GM11168 (cell line): ENCODE data around the gene IL1R2.

Experiments
- in situ Hi-C: fragments of 300-500 bp; cut with MboI; formaldehyde crosslinking; loops from one replicate; pipeline ENCODE4 v1.12.0; 2022; ENCODE audit warnings: low sequenced_read_pairs; ENCODE audit not compliant: unreplicated experiment

The IL1R2 gene

DNA sequence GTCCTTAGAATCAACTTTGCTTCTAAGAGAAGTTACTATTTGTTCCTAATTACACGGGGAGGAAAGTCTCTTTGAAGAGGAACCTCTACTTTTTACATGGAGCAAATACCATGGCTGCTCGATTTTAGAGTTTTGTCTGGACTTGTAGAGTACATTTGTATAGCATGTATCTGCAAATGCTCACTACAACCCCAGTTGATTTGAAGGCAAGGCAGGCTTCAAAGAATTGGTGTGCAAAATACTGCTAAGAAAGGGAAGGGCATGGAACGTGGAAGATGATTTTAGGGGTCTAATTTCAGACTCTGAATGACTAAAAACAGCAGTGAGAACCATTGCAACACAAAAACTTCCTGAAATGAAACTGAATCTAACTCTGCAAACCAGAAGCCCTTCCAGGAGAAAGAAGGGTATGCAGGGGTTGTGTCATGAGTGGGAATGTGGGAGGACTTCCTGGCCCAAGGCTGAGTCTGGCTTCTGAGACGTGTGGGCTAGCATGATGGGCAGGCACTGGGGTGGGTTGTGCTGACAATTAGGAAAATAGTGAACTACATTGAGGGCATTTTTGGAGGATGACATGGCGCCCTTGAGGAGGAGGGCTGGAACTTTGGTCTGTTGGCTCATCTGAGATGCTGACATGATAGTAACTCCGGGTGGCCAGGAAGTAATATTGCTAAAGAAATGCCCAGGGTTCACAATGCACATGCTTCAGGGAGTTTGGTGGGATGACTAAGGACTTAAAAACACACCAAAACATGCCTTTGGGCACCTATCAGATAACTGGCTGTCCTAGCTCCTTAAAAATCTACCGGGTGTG is 18.9 kb upstream of the IL1R2 start:
- in situ Hi-C loops = no loop called here

DNA sequence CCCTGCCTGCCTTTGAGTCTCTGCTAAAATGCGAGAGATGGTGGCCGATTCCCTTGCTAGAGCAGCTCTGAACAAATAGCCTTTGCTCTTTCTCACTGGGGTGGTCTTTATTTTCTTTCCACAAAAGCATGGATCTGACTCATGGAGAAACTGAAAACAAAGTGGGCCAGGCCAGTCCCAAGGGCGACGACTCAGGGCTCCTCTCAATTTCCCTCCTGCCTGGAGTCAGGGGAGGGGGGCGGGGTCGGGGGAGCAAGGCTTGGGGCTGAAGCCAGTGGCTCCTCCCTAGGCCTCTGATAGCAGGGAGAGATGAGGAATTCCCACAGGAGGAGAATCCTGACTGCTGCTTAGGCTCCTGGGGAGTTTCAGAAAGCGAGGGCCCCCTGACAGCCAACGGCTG is 17.1 kb upstream of the IL1R2 start:
- in situ Hi-C loops = no loop called here

DNA sequence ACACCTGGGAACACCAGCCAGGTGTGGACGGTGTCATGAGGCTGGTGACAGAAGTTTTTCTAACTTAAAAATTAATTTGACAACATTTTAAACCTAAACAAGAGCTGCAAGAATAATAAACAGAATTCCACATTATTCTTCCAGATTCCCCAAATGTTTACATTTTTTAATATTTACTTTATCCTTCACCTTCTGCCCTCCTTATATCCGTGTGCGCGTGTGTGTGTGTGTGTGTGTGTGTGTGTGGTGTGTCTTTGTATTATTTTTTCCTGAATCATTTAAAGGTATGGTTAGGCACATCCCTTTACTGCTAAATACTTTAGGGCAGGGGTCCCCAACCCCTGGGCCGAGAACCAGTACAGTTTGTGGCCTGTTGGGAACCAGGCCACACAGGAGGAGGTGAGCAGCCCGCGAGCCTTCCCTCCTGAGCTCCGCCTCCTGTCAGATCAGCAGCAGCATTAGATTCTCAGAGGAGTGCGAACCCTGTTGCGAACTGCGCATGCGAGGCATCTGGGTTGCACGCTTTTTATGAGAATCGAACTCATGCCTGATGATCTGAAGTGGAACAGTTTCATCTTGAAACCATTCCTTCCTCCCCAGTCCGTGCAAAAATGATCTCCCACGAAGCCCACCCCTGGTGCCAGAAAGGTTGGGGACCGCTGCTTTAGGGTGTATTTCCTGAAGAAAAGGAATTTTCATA is 16.4 kb upstream of the IL1R2 start:
- in situ Hi-C loops = no loop called here

DNA sequence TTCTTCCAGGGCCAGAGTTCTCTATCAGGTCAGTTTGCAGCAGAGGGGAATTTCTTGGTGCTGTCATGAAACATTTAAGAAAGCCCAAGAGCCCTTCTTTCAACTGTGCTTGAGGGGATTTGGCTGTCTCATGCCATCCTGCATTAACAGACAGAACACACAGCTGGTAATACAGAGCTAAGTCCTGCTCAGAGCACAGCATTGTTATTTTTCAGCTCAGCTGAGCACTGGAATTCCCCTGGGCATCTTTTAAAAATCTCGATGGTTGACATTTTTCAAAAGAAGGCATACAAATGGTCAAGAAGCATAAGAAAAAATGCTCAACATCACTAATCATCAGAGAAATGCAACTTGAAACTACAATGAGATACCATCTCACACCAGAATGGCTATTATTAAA is 14.9 kb upstream of the IL1R2 start:
- in situ Hi-C loops = no loop called here

DNA sequence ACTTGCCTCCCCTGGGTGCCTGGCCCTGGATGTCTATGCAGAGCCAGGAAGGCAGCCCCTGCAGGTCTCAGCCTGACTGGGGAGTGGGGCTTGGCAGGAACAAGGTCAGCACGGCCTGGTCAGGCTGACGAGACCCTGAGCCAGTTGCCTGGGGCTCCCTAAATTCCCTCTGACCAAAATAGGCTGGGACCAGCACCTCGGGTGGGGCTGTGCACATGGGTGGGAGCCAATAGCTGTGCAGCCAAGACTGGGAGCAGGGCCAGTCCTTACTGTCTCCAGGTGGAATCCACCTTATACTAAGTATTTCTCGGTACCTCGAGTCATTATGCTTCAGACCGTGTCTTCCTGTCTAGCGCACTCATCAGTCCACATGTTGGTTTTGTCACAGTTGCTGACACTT is 11.4 kb upstream of the IL1R2 start:
- in situ Hi-C loops = no loop called here

DNA sequence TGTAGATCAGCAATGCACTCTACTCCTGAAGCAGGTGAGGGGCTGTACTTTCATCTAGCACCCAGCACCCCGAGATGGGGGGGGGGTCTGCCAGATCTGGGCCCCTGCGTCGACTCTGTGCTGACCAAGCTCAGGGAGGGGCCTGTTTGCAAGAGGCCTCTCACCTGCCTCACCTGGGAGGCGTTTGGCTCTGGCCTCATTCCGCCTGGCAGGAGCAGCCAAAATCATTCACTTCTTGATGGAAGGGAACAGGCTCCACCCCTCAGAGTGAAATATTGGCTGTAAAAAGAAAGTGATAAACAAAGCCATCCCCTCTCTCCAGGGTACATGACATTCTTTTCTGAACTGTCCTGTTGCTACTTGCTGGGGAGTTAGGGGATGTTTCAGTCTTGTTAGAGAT is 10.7 kb upstream of the IL1R2 start:
- in situ Hi-C loops = no loop called here

DNA sequence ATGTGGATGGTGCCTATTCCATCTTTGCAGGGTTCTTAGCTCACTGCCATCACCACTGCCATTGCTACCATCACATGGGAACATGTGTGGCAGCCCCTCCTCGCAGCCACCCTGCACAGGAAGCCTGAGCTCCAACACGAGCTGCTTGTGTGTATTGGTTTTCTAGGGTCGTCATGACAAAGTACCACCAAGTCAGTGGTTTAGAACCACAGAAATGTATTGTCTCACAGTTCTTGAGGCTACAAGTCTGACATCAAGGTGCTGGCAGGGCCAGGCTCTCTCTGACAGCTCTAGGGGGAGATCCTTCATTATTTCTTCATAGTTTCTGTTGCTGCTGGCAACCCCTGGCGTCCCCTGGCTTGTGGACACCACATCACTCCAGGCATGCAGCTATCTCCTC is 10.3 kb upstream of the IL1R2 start:
- in situ Hi-C loops = no loop called here

DNA sequence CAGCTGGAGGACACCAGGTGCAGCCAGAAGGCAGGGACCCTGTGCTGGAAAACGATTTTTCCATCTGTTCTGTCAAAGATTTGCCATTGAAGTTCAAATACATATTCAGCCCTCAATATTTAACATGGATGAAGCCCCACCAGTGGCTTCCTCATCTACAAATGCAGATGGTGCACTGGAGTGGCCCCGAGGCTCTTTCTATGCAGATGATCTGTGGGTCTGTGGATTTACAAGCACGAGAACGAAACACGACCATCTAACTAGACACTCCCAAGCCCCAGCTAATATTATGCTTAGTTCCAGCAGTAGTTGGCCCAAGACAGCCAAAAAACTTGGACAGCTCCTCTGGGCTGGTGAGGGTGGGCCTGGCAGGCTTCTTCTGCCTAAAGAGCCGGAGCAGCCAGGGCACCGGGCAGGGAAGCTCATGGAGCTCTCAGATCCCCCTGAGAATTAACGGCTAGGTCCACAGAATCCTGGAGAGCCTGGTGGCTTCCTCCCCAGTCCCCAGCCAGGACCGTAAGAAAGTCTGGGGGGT is 9.2 kb upstream of the IL1R2 start:
- in situ Hi-C loops = no loop called here

DNA sequence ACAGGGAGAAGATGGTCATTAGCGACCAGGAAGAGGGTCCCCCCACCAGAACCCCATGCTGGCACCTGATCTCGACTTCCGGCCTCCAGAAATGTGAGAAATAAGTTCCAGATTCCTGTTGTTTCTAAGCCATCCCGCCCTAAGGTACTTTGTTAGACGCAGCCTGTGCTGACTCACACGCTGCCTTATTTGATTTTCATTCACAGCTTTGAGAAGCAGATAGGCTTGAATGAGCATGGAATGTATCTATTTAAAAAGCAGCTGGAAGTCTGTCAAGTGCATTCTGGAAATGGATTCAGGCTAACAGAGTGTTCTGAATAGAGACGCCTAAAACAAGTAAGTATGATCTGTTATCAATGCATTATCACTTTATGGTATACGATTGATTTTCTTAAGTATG is 8.3 kb upstream of the IL1R2 start:
- in situ Hi-C loops = no loop called here

DNA sequence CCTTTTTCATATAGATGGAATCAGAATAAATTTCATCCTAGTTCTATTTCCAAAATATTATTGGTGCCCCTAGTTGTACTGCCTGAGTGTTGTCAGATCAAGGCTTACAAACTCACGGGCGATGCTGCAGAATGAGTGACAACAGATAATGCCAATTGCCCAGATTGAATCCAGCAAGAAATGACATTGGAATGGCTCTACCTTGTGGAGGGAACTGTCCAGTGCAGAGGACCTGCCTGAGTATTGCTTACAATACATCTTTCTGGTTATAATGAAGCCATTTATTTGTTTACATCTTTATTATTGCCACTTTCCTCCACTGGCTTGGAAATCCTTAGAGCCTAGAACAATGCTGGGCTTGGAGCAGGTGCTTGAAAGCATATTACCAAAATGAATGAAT is 7.8 kb upstream of the IL1R2 start:
- in situ Hi-C loops = no loop called here

DNA sequence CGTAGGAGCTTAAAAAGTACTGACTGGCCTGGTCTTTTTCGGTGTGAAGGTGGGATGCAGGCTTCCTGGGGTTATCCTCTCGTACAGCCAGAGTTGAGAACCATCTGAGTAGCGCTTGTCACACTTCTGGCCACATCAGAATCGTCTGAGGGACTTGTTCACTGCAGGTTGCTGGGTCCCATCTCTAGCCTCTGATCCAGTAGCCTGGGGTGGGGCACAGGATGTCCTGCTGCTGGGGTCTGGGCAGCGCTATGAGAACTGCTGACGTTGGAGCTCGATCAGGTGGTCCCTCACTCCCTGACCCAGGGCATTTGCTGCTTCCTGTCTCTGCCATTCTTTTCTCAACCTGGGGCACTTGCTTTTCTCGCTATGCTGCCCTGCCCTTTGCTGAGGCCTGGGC is 7.1 kb upstream of the IL1R2 start:
- in situ Hi-C loops = no loop called here

DNA sequence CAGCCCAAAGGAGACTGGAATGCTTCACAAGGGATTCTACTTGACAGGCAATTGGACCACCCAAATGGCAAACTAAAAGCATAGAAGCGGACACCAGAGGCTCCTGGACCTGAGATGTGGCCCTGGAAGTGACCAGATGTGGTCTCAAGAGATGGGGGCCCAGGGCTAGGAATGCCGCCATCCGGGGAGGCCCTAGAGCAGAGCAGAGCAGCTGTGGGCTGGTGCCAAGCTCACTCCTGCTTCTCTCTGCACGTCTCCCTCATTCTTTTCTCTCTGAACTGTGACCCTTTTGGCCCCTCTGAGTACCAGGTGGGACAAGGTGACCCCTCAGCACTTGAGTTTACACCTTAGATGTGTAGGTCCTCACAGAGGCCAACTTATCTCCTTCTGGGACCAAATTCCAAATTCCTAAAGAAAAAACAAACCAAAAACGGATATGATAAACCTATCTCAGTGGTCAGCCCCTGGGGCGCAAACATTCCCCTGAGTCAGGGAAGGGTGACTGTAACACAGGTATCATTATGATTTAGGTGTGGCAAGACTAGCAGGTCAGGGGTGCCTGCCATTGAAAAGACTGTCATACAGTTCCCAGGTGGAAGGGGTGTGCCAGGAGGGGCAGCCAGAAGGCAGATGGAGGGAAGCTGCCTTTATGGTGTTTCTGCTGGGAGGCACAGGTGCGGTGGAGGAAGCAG is 6.5 kb upstream of the IL1R2 start:
- in situ Hi-C loops = no loop called here

DNA sequence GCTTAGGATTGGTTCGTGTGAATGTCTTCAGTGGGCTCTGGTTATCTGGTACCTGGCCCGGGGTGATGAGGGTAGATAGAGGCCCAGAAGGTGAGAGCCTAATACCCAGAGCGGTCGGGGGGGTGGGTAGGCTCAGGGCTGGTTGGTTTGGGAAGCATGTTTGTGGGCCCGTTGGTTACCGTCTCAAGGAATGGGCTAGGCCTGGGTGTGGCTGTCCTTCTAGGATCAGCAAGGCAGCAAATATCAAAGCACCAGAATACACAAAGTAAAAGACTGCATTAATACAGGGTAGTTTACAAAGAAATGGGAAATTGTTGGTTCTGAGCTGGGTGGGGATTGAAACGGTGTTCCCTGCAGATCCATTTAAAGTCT is 6.0 kb upstream of the IL1R2 start:
- in situ Hi-C loops = no loop called here

DNA sequence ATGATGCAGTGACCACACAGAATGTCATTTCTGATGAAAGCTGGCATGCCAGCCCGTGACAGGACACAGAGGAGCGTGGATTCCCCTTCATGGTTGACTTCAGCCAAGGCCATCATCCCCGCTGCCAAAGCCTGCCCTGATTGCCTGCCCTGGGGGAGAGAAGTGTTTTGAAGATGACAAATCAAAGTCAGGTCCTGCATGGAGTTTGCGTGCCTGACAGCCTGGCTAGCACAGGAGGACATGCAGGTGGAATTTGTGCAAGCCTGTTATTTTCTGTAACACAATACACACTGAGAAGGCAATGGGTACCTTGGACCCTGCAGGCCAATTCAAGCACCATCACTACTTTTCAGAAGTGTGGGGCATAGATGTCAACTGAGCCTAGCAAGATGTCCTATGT is 5.4 kb upstream of the IL1R2 start:
- in situ Hi-C loops = no loop called here

DNA sequence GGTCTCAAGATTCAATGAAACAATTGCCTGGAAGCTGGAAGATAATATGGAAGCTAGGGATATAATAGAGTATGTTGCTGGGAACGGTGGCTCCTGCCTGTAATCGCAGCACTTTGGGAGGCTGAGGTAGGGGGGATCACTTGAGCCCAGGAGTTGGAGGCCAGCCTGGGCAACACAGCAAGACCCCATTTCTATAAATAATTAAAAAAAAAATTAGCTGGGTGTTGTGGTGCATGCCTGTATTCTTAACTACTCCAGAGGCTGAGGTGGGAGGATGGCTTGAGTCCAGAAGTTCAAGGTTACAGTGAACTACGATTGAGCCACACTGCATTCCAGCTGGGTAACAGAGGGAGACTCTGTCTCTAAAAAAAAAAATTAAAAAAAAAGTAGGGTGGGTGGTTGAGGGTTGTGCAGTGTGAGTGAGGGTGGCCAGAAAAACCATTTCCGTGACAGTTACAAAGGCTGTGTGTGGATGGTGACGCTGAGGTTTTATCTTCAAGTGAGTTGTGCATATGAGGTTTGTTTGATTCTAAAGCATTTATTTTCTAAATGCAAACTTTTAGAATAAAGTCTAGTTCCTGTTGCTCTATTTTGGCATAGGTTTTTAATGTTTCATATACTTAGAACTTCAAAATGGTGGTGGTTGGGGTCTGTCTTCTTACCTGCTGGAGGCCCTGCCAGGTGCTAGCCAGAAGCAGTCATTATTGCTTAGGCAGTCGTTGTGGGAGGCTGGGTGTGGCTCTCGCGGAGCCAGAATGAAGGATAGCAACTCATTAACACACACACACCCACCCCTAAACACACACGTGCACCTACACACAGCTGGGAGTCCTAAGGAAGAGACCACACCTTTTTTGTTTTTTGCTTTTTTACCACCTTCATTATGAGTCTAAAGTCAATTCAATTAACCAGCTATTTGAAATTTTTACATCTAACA is 4.7 kb upstream of the IL1R2 start:
- in situ Hi-C loops = no loop called here

DNA sequence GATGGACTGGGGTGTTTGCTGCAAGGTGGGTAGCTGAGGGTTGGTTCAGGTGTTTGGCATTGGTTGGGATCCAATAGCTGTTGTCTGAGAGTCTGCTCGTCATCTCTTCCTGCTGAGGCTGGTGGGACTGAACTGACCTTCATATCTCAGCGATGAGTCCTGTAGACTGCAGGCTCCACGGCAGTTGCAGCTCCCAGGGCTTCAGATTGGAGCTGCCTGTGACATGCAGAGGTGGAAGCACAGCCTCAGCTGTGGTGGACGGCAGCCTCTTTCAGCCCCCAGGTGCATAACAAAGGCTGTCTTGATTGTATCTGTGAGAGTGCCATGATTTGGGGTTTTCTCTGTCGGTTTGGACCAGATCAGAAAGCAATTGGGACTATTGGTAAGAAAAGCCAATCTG is 3.9 kb upstream of the IL1R2 start:
- in situ Hi-C loops = no loop called here

DNA sequence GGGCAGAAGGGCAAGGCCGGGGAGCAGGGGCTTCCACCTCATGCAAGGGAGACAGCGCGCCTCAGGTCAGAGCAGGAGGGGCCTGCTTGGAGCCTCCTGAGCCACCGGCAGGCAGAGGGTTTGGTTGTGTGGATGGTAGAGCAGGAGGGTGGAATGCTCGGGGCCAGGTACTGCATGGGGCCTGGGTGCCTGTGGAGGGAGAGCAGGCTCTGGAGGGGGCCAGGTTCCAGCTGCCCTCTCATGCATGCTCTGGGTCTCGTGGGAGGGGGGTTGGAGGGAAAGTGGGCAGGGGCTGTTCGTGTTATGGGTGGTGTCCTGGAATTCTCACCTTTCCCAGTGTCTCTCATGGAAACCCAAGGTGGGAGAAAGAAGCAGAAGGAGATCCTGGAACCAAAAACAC is 3.2 kb upstream of the IL1R2 start:
- in situ Hi-C loops = no loop called here

DNA sequence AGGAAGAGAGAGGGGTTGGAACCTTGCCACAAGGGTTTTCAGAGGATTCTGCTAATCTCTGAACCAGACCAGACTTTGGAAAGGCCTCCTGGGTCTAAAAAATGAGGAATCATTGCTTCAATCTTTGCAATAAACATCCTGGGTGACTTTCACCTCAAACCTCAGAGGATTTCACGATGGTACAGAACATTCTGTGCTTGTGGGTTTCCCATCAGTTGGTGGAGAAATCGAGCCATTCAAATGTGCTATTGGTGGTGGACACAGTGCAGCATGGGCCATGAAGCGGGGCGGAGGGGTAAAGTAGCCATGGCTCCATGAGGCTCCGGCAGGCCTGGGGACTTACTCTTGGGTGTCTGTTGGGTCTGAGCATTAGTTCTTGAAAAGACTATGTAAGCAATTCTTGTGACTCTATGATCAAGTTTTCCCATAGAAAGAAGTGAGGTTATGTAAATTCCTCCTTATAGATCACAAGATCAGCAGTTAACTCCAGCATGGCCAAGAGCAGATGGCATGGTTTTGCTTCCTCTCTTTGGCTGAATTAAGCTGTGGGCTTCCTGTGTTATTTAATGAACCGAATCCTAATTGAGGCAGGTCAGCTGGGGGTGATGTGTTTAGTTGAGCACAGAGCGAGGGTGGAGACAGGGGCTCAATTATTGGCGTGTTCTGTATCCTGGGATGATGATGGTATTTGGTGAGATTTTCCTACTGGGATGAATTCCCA is 1.9 kb upstream of the IL1R2 start:
- in situ Hi-C loops = no loop called here

DNA sequence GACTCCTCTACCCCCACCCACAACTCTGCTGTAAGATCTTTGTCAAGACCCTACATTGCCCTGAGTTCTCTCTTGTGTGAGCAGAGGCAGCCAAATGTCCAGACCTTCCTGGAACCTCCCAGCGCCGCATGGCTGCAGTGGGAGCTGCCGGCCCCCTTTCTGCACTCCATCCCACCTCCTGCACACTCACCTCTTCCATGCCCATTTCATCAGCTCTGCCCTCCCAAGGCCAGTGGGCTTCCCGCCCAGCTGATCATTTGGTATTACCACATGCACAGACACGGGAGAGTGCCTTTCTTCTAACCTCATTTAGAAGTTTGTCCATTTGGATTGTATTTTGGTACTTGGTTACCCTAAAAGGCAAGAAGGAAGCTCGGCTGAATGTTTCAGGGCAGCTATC is 2.0 kb downstream of the IL1R2 start:
- in situ Hi-C loops = no loop called here

DNA sequence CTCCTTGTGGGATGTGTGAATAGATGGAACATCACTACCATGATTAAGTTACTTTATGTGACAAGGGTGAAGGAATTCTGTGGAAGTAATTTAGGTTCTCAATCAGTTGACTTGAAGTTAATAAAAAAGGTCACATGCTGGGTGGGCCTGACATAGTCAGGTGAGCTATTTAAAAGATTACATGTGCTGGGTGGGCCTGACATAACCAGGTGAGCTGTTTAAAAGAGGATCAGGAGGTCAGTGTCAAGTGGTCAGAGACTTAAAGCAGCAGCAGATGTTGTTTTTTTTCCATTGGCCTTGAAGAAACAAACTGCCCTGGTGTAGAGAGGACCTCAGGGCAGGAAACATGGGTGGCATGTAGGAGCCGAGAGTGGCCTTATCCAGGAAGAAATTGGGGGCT is 3.3 kb downstream of the IL1R2 start:
- in situ Hi-C loops = no loop called here
